GM12892 (cell line): ENCODE results near the gene PCSK6.

Experiments
- POLR2A ChIP-seq: IDR thresholded peaks from 2 replicates; pipeline ENCODE4 v1.6.1; 2011; ENCODE audit warnings: low read depth, low read length, control low read depth
- TAF1 ChIP-seq: IDR thresholded peaks from 2 replicates; pipeline ENCODE4 v1.6.1; 2011; ENCODE audit warnings: low read depth, mild to moderate bottlenecking, control low read depth, low read length, borderline replicate concordance

- TF ChIP-seq POLR2A (0 out of 2 replicates have a peak, but pooled peaks have one; percentile 29), TAF1 (no peak)
These were observed 225.5 kb downstream of the PCSK6 start for GRCh38 chr15:101264011-101264410.
